DMS153 treated with DMSO at 0.1 percent for 48 hours (cell line): ENCODE data around the gene SNRNP48.

Source experiments
- DNase-seq: peaks from one replicate; lab custom pipeline; 2025; ENCODE audit not compliant: unreplicated experiment; lab: John Stamatoyannopoulos, UW

The SNRNP48 gene

DNA sequence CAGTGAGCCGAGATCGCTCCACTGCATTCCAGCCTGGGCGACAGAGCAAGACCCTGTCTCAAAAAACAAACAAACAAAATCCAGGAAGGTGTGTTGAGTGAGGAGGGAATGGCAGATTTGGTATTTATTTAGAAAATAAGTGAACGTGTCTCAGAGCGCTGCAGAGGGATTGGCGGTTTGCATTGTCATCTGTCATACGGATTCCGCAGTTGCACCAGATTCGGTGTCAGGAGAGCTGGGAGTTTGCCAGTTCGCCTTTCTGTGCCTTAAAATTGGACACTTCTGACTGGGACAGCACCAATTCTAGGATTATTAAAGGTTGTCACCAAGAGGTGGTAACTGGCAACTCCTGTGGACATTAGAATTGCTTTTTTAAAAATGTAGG is 912 bp downstream of the SNRNP48 start:
- DNase-seq: no peak

DNA sequence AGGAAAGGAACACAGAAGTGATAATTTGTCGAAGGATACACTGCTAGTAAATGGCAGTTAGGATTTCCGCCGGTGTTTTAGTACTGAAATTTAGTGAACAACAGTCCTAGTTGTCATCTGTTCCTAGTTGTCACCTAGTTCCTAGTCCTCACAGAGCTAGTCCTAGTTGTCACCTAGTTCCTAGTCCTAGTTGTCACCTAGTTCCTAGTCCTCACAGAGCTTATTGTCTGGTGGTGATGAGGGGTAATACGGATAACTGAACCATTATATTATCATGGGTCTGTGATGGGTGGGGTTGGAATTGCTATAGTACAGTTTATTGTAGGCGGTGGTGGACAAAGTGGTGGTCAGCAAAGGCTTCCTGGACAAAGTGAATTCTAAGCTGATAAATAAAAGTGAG is 1.8 kb downstream of the SNRNP48 start:
- no peak for DNase-seq

DNA sequence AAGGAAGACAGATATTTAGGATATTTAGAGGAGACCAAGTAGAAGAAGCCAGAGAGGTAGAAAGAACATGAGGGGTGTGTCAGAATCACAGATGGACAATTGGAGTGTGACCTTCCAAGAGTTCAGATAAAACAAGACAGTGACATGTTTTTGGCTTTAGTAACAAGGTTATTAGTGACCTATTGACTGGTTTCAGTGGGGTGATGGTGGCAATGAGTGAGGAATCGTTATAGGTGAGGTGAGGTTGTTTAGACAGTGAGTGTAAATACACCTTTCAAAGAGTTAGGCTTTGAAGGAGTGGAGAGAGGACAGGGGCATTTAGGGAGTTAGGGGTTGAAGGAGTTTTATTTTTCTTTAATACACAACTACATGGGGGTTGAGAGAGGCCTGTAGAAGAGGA is 3.2 kb downstream of the SNRNP48 start:
- no peak for DNase-seq

DNA sequence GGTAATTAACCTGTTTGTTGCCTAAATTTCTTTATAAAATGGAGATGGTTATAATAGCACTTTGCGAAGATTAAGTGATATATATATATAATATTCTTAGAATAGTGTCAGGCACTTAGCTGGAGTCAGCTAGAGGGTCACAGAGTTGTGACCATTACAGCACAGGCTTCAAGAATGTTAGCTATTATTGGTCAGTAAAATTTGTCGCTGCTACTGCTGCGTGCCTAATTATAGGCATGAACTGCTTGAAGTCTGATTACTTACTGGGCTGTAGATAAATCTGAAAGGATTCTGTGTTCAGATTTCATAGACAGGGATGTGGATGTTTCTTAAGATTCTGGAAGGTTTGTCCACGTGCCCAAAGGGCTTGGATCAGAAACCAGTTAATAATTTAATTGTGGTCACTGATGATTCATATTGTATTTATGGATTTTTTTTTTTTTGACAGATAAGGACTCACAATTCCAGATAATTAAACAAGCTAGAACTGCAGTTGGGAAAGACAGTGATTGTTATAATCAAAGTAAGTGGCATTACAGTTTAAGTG is 4.7 kb downstream of the SNRNP48 start:
- no peak for DNase-seq

DNA sequence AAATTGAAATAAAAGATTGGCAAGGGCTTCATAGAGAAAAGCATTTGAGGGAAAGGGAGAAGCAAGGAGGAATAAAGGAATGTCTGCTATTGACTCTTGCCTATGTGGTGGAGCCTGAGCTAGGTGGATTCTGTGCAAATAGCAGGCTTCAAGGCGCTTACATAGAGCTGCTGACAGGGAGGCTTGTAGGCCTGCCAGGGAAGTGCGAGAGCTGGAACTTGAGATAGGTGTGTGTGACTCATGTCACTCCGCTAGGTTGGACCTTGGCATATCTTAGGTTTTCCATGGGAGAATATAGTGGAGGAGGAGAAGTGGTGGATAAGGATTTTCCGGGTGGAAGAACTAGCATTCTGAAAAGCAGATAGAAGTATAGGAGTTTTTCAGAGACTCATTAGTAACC is 14.0 kb downstream of the SNRNP48 start:
- DNase-seq: no peak

DNA sequence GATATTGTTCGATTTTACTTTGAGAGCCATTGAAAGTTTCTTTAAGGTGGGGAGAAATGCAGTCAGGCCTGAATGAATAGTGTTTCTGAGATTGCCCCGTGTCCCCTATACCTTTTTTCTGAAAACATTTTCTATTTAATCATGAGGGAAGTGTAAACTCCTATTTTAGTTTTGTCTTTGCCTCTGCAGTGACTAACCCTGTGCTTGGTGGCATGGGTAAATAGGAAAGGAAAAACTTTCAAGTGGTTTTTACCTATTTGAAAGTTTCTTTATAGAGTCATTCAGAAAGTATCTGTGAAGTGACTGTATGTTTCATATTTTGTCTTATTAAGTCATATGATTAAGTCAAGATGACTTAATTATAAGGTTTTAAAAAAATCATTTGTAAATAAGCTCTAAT is 14.5 kb downstream of the SNRNP48 start:
- no peak for DNase-seq

DNA sequence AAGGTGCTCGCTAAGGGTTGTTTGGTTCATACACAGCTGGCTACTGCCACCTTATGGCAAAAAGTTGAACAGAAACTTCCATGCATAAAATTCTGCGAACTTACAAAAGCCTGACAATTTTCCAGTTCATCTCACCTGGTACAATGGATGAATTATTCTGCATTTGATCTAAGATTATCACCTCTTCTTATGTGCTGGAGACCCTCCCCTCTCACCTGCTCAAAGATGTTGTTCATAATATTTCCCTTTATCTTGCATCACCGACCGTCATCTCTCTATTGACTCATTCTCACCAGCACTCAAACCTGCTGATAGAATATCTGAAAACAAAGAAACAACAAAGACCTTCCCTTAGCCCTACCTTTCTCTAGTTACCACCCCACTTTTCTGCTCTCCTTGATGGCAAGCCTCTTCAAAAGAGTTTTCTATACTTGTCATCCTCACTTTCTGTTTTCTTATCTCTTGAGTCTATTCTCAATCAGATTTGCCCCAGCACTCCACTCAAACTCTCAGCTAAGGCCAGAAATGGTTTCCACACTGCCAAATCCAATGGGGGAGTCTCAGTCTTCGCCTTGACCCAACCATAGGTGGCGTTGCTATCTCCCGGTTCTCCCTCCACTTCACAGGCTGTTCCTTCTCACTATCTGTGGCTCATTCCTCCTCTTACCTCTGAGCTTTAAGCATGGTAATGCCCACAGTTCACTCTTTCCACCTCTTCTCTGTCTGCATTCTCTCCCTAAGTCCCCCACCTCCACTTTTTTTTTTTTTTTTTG is 25.8 kb downstream of the SNRNP48 start:
- DNase-seq: peak; percentile 8

DNA sequence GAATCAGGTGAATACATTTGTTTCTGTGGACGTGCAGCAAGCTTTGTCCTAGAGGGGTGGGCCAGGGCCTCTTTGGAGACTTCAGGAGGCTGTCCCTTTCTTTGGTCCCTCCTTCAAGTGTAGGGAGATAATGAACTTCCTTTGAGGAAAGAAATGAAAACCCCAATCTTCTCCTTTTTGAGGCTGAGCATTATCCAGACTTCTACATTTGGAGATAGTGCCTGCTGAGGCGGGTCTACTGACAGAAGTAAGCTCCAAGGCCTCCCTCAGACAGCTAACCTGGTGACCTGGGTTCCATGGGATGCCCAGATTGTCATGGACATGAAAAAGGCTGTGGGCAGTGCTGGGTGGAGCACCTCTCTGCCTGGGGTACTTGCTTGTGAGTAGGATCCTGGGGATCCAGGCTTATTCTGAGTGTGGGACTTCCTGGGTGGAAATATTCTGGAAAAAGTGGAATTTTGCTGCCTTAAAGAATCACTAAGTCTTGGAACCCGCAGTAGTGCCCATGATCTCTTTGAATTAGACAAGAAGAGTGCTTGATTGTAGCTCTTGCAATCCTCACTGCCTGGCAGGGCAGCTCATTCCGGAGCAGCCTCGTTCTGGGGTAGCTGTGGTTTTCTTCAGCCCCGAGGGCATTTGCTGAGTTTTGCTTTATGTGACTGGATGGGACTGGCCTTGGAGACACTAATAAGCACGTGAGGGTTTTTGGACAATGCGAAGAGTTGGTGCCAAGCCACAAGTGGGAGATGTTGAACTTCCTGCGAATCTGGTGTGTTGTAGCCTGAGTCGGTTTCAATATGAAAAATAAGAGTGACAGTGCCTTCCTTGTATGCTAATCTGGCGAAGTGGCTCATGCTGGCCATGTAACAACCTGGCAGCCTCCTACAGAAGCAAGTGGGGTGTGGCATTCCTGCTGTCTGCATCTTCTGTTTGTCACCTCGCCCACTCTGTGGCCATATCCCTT is 28.1 kb downstream of the SNRNP48 start:
- DNase-seq: no peak

DNA sequence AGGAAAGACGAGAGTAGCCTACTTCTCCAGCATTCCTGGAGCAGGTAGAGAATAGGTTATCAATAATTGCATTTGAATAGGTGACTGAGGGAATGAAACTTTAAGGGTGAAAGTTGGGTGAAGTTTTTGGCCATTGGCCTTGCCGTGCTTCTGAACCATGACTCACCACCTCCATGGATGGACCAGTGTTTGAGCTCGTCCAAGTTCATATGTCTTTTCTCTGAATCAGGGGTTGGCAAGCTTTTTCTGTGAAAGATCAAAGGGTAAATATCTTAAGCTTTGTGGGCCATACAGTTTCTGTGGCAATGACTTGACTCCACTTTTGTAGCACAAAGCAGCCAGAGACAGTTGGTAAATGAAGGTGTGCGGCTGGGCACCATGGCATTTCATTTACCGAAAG is 31.8 kb downstream of the SNRNP48 start:
- no peak for DNase-seq

DNA sequence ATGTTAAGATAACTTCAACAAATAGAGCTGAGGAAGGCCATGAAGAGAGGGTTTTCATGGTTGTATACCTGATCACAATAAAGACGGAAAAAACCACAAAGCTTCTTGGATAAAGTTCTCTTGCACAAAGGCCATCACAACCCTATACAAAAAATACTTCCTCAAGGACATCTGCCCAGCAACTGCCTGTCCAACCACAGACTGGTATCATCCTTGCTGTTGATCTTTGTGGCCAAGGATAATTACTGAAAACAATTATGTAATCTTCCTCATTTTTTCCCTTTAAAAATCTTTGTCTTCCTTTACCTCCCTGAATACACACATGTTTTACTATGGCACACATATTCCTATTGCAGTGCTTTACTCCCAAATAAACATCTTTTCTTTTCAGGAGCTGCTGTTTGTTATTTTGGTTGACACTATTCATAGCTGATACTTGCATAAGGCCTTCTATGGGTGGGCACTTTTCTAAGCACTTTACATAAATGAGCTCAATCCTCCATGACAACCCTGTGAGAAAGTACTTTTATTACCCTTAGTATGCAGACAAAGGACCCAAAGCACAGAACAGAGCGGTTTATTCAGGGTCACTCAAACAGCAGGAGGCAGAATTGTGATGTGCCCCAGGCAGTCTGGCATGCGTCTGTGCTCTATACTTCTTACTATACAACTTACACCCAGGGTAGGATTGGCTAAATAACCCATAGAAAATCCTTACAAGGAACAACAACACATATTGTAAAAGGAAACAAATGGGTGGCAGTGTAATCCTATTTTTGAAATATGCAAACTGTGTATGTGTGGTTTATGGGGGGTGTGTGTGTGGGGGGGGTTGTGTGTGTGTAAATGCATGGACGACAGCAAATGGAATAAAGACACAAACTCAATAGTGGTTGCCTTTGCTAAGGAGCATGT is 35.1 kb downstream of the SNRNP48 start:
- no peak for DNase-seq

DNA sequence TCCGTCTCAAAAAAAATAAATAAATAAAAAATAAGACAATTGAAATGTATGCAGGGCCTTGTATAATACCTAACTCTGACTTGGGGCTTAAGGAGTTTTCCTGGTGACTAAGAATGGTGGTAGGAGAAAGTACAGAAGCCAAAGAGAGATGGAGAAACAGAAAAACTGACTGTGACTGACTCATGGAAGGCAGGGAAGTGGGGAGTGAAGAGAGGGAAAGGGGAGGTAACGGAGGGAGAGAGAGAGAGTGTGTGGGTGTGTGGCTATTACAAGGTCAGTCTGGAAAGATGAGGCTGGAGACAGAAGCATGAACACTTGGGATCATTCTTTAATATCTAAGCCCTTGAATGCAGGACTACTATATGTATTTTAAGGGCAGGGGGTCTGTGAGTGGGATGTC is 38.5 kb downstream of the SNRNP48 start:
- no peak for DNase-seq

DNA sequence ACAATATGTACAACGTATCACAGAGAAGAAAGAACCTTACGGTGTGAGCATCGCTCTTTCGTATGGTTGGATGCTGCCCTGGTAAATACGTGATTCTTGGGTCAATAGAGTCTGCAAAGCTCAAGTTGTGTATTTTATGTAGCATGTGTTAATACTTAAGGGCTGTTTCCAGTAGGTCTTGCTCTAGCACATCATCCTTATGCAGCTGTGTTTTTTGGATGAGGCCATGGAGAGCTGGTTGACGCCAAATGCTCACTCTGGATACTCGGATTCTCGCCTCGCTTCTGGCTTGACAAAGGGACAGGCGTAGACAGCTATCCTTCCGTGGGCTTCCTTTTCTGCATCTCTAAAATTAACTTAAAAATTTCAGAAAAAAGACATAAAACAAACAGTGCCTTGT is 38.9 kb downstream of the SNRNP48 start:
- DNase-seq: no peak

DNA sequence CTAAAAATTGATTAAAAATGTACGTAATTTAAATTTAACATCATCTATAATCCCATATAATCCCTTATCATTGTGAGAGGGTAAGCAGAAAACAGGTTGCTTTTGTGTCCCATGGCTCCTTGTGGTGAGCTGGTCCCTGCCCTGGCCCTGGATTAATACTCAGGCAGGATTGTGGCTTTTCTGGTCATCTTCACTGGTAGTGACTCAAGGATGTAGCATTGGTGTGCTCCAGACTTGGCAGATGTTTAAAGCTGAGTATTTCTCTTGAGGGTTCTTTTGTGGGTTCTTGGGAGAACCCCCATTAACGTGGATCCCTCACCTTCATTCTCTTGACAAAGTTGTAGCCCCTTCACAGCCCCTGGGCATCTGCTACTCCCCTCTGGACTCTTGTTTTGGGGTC is 39.3 kb downstream of the SNRNP48 start:
- no peak for DNase-seq

DNA sequence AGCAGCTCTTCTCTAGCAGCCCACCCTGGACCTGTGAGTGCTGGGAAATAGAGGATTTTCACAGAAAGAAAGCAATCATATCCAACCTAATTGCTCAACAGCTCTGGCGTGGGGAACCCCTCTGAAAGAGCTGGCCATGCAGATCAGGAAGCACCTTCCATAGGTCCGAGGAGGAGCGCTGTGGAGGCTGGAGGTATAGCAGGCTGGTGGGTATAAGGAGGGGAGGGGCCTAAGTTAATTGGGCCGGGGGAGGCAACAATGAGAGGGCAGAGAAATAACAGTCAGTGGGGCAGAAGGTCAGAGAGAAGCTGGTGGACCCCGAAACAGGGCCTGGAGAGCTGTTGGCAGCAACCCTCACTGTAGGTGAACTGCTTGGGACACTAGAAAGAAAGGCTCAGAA is 40.8 kb downstream of the SNRNP48 start:
- DNase-seq: no peak

DNA sequence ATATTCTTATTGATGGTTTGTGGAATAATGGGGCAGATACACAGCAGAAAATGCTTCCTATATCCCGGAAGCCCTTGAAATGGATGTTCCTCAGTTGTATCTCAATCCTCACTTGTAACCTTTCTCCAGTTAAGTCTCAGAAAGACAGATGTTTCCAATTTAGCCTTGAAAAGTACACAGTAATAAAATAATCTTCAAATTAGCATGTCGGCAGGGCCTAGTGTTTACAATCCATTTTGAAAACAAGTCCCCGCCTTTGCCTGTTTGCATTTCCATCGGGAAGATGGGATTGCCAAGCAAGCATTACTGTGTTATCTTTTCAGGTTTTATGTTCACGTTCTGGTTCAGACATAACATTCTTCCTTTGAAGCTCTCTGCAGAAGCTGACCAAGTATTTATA is 41.5 kb downstream of the SNRNP48 start:
- DNase-seq: no peak

DNA sequence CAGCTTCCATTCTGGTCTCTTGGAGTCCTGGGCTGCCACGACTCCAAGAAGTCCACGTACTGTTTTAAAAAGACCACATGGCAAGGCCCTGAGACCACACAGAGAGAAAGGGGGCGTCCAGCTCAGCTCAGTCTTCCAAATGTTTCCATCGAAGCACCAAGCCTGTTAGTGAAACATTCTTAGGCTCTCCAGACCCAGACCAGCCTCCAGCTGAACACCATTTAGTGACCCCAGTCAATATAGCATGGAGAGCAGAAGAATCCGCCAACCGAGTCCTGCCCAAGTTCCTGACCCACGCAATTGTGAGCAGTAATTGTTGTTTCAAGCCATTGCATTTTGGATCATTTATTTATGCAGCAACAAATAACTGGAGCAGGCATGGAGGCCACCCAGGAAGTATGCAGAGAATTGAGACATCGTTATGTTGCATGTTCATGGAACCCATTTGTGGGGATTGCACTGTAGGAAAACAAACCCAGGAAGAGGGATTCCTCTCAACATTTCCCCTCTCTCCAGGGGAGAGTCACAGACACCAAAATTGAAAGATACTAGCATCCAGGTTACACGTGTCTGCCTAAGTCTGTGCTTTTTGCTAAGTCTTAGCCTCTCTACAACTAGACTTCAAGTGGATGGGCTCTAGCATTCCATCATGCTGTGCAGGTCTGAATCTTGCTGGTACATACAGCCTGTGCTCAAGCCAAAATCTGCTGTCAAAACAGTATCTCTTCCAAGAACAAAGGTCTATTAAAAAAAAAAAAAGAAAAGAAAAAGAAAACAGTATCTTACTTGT is 42.7 kb downstream of the SNRNP48 start:
- no peak for DNase-seq

DNA sequence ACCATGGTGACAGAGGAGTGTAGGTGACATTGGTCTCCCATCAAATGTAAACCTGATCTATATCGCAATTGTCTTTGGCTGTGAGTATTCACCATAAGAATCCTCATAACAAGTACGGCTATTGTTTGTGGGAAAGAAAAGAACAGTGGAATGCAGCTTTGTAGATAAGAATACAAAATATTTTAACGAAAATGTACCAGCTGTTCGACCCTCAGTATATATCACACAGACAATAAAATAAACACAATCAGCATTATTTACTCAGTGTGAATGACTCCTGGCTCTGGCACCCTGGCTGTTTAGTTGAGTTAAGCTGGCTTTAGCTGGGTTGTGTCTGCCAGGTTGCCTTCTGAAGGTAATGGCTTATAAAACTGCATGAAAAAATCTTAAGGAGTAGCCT is 43.4 kb downstream of the SNRNP48 start:
- DNase-seq: no peak

DNA sequence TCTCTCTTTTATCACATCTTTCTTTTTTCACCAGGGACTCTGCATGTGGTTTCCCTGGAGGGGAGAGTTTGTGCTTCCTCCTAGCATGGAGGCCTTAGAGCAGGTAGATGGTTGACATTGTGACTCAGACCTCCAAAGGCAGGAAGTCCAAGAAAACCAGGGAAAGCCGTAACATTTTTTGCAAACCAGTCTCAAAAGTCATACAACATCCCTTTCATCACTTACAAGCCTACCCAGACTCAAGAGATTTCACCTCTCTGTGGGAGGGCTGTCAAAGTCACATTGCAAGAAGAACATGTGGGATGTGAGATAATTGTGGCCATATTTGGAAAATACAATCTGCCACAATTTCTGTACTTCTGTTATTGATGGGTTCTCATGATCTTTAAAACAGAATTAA is 46.2 kb downstream of the SNRNP48 start:
- DNase-seq: no peak

DNA sequence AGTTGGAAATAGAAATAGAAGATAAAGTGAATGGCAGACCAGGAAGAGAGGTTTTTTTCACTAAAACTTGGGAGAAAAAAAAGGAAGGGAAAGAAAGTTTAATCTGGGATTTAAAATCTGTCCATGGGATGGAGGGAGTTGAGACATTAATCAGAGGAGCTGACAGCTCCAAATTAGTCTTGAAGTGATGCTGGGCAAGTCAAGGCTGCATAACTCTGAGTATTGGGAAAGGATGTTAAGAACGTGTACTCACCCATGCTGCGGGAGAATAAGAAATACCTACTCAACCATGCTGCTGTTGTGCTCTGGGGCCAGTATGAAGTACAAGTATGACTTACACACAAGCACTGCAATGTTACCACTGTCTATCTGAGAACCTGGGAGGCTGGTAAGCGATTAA is 47.5 kb downstream of the SNRNP48 start:
- no peak for DNase-seq

DNA sequence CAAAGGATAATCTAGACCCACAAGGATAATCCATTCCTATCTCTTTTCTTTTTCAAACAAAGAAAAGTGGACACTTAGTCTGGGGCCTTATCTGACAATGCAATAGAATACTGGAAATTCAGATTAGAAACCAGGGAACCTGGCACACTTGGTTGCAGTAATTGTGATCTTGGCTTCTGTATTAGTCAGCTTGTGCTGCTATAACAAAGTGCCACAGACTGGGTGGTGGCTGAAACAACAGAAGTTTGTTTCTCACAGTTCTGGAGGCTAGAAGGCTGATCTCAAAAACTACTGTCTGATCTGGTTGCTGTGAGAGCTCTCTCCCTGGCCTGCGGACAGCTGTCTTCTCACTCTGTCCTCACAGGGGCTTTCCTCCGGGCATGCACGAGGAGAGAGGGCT is 49.4 kb downstream of the SNRNP48 start:
- no peak for DNase-seq
